Right lung (tissue), 5 donors: ENCODE data around the gene BHLHA15. TPM values are rescaled to one million over a fixed set of nuclear protein-coding genes. Genes with fewer than 3 reads are reported as not detected.

Experiments
- DNase-seq, 2 donors: peaks; one replicate each; pipeline ENCODE4 v3.0.0-alpha.2; 2013
- polyA plus RNA-seq, 5 donors: library from polyadenylated mRNA; unstranded; fragments of 120-200 nt; gene quantifications; one replicate each; pipeline versions ENCODE4 v1.2.1 to v1.2.3, GENCODE V29; 2013; ENCODE audit warnings: inconsistent platforms in 1 of 5, low replicate concordance in 1 of 5; ENCODE audit not compliant: insufficient read length in 5 of 5, insufficient read depth in 1 of 5

The BHLHA15 gene
- polyA plus RNA-seq, 5 donors, result 0.46 to 0.78 (median 0.60) TPM

DNA sequence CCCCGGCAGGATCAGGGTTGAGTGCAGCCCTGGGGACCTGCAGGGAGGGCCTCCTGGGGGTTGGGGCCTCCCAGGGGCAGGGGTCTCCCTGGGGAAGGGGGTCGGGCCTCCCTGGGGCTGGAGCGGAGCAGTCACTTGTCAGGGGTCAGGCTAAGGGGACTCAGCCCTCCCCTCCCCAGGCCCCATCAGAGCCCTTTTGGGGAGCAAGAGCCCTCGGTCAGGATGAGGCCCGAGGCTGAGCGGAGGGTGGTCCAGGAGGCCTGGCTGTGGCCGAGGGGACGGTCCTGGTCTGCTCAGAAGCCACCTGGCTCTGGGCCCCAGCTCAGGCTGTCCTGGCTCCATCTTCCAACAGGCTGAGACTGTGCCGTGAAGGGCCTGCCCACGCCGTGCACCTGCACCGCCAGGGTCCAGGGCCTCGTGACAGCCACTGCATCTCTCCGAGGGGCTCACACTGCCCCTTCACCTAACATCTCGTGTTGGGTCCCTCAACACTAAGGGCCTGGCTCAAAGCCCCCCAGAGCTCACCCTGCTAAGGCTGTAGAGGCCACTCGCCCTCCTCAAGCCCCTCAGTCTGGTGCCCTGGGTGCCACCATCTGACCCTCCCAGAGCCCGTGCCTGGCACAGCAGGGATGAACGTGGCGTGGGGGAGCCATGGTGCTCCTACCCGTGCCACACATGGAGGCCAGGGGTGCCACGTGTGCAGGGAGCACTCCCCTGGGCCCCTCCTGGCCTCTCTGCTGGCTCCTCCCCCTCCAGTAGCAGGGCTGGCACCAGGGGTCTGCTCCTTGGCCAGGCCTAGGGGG, 12.9 kb downstream of the BHLHA15 start:
- DNase-seq, result no peak

GRCh38 chr7:98224701-98225181, 13.5 kb downstream of the BHLHA15 start:
- no peak for DNase-seq

GRCh38 chr7:98225913-98226614, 14.8 kb downstream of the BHLHA15 start:
- no peak for DNase-seq

DNA sequence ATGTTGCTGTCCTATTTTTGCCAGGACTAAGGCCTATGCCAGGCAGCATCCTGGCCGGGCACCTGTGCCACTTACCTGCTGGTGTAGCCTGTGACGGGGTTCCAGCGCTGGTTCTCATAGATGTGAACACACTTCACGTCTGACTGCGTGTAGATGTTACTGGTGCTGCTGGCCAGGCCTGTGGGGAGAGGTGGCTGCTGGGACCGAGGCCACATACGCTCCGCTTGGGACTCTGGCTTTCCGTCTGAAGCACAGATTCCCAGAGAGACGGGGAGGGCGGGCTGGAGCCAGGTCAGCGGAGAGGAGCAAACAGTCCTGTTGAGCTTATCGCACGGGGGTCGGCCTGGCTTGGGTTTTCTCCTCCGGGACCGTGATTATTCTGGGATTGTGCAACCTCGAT, 16.7 kb downstream of the BHLHA15 start:
- no peak for DNase-seq

- no peak for DNase-seq
Observed at GRCh38 chr7:98228801-98229200, 17.6 kb downstream of the BHLHA15 start.

DNA sequence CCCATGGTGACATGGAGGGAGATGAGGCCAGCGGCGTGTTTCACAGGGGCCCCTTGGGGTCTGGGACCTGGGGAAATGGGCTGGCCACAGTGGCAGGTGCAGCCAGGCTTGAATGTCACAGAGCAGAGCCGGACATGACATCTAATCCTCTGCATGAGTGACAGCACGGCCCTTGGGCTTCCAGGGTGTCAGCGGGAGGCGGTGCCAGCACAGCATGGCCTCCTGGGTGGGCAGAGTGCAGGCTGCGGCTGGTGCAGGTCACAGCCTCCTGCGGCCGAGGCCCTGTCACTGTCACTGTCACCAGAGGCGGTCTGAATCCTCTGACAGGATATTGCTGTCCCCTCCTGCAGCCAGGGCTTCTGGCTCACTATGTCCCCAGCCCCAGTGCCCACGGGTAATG, 18.2 kb downstream of the BHLHA15 start:
- DNase-seq, result no peak

- no peak for DNase-seq
Observed at GRCh38 chr7:98229991-98230745, 18.9 kb downstream of the BHLHA15 start.

DNA sequence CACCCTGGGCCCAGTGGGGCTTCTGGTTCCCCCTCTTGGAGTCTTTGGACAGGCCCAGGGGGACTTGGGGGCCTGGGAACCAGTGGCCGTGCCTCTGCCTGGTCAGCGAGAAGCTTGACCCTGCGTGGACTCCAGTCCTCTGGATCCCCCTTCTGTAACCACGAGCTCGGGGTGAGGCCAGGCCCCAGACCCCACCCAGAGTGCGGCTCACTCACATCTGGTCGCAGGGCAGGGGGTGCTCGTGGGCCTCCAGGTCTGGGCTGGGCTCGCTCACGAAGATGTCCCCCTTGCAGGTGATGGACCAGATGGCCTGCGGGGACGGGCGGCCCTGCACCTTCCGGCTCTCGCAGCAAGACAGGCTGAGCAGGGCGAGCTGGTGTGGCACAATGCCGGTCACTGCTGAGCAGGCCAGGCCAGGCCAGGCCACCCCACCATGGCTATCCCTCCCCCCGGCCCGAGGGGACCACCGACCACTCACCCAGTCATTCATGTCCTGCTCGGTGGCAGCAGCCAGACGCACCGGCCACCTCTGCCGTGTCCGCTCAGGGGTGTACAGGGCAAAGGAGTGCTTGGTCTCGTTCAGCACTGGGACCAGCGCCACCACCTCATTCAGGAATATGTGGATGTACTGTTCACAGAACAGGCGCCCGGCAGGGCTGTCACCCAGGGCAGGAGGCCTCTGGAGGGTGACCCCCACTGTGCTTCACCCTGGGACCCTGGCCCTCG, 19.7 kb downstream of the BHLHA15 start:
- no peak for DNase-seq

DNA sequence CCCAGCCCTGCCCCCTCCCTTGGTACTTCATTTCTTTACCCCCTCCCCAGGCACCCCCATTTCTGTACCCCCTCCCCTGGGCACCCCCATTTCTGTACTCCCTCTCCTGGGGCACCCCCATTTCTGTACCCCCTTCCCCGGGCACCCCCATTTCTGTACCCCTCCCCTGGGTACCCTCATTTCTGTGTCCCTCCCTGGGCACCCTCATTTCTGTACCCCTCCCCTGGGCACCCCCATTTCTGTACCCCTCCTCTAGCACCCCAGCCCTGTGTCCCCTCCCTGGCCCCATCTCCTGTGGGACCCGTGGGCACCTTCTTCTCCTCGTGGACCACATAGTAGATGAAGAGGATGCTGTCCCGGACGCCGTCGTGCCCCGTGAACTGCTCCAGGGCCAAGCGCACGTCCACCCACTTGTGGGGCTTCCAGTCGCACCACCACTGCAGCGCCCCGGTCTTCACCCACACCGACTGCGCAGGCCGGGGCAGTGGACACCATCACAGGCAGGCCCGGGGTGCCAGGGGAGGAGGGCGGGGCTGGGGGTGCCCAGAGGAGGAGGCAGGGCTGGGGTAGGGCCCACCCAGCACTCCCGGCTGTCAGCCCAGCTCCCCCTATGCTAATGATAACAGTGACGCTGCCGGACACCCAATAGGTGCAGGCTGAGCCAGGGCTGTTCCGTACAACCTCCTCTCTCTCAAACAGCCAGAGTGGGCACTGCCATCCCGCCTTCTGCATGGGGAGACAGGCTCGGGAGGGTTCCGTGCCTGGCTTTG, 20.4 kb downstream of the BHLHA15 start:
- no peak for DNase-seq

- DNase-seq, result no peak
Observed at GRCh38 chr7:98232263-98232585, 21.0 kb downstream of the BHLHA15 start.

DNA sequence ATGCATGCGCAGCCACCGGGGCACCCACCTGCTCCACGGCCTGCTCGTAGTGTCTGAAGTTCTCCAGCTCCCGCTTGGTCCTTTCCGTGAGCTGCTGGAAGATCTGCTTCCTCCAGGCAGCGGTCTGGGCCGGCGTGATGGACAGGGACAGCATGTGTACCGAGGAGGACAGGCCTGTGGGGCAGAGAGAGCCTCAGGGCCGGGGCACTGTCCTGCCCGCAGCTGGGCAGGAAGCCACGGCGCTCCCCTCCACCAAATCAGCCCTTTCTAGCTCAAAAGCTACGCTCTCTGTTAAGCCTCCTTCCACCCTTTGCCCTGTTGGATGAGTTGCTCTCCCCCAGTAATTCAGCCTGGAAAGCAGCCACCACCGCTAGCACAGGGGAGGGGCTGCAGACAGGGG, 21.6 kb downstream of the BHLHA15 start:
- DNase-seq, result no peak

GRCh38 chr7:98233219-98234070, 22.2 kb downstream of the BHLHA15 start:
- DNase-seq, result no peak

DNA sequence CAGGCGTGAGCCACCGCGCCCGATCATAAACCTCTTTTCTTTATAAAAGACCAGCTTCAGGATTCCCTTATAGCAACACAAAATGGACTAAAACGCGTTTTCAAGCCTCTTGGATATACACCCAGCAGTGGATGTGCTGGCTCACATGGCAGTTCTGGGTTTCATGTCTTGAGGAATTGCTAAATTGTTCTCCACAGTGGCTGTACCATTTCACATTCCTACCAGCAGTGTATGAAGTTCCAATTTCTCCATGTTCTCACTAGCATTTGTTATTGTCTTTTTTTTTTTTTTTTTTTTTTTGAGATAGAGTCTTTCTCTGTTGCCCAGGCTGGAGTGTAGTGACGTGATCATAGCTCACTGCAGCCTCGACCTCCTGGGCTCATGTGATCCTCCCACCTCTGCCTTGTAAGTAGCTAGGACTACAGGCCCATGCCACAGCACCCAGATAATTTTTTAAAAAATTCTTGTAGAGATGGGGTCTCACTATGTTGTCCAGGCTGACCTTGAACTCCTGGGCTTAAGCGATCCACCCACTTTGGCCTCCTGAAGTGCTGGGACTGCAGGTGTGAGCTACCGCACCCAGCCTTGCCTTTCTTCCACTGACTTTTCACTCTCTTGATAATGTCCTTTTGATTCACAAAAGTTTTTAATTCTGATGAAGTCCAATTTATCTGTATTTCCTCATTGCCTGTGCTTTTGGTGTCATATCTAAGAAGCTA, 23.3 kb downstream of the BHLHA15 start:
- no peak for DNase-seq

DNA sequence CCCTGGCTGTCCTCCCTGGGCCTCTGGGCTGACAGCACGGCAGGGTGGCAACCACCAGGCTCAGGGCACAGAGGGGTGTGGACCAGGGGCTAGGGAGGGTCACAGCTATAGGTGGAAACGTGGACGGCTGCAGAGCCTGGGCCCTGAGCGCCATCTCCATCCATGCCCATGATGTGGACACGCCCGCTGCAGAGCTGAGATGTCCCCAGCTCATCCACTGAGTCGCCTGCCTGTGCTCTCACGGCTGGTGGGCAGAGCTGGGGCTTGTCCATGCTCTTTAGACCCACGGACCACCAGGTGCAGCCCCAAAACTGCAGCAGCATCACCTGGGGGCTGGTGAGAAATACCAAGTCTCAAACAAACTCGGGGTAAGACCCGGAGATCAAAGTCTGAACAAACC, 24.7 kb downstream of the BHLHA15 start:
- DNase-seq, result no peak

DNA sequence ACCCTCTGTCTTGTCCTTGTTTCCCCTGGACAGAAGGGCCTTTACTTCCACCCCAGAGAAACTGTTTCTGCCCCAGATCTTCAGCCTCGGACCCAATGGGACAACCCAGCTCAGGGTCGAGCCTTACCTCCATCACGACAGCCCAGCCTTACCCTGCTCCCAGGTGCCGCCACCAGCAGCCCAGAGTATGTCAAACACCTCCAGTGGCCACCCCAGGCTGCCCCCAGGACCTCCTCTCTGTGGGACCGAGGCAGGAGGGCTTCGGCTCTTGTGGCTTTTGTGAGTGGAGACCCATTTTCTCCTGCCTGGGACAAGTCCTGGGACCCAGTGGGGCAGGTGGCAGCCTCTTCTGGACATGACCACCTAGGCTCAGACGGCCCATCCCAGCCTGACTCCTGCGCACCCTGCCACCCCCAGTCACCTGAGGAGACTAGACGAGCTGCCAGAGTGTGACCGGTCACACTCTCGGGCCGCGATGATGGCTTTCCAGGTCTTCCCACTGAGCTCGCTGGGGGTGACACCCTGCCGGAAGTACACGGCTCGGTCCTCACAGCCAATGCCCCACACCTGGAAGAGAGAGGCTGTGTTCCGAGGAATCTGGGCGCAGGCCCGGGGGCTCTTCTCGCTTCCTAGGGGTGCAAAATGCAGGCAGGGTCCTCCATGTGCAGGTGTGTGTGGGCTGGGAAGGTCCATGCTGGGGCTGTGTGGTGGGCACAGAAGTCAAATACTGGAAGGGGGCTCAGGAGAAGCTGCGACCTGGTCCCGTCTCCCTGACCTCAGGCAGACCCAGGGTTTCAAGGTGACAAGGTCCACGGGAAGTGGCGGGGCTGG, 25.3 kb downstream of the BHLHA15 start:
- no peak for DNase-seq

DNA sequence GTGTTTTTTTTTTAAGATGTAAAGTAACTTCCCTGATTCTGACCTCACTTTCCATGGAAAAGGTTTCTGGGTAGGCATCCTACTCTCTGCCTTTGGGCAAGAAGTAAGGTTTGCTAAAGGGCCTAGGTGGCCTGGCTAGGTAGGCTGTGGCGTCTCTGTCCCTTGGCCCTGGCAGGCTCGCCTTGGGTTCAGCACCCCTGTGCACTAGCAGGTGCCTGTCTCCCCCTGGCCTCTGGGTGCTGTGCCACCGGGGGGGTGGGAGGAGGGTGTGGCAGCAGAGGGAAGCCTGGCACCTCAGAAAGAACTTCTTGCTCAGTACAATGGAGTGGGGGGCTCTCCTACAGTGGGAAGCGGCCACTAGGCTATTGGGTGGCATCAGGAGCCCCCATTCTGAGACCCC, 26.8 kb downstream of the BHLHA15 start:
- no peak for DNase-seq

DNA sequence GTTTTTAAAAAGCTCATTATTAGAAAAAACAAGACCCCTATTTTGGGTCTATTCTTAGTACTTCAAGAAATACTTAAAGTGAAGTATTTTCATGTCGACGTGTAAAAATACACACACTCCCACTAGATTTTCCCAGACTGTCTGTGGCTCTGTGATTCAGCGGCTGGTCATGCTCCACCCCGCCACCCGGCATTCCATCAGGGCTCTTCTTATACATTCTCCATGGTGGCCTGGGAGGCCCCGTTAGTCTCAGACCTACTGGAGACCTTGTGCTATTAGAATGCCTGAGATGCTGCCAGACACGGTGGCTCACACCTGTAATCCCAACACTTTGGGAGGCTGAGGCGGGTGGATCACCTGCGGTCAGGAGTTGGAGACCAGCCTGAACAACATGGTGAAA, 27.7 kb downstream of the BHLHA15 start:
- no peak for DNase-seq

- no peak for DNase-seq
Observed at GRCh38 chr7:98240961-98241673, 29.9 kb downstream of the BHLHA15 start.
